Astrocyte of the cerebellum (primary cell): ENCODE data around the gene DDX1.
"Not testable (repeated sequence)": the region's sequence is repeated elsewhere in the genome, so short reads cannot be mapped to it uniquely, and the experiment has no call there.

Experiments
- DNase-seq: peaks from one replicate; pipeline ENCODE4 v3.0.0-alpha.2; 2011; ENCODE audit warnings: low read depth
- H3K4me3 ChIP-seq: 2 replicates; pipeline ENCODE4 v1.5.1; 2011; ENCODE audit warnings: mild to moderate bottlenecking, low read depth, low read length, moderate library complexity
- CTCF ChIP-seq: IDR thresholded peaks from 2 replicates; pipeline ENCODE4 v1.5.1; 2012; ENCODE audit warnings: low read length, low read depth, moderate library complexity, mild to moderate bottlenecking; ENCODE audit errors: missing control alignments
- in situ Hi-C: cut with HindIII; loops from 2 replicates; pipeline ENCODE4 v1.10.0; 2017; ENCODE audit warnings: low sequenced_read_pairs

The DDX1 gene

GRCh38 chr2:15675456-15676195 is 84.0 kb downstream of the DDX1 start:
- in situ Hi-C loops = no loop called here
- DNase-seq = no peak

DNA sequence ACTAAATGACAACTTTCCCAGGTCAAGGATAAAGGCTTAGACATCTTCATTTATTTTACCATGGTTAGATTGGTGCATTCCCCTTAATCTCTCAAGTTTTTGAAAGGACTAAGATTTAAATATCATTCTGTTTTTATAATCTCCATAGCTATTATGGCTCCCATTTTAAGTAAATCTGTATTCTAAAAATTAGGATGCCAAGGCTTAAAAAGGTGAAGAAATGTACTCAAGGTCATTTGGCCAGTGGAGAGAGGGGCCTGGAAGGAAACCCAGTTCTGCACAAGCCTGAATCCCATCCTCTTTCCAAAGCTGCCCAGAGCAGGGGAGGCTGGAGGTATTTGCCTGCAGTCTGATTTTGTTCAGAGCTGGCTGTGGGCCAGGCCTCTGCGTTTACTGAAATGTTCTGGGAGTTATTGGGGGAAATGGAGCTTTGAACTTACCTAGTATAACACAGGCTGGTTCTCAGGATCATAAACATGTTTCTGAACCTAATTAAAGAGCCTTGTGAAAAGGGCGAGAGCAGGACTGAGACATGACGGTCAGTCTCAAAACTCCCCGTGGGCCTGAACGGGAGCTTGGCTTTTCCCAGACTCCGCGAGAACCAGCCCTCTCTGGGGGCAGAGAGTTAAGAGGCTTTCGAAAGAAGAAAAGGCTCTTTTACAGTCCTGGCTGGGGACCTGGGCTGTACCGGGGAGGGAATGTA is 85.6 kb downstream of the DDX1 start:
- DNase-seq = no peak
- TF ChIP-seq CTCF = no peak
- in situ Hi-C loops = no loop called here
- H3K4me3 ChIP-seq = no peak overlapping the region

More at GRCh38 chr2:15675456-15676195, 84.0 kb downstream of the DDX1 start:
- H3K4me3 ChIP-seq = no peak overlapping the region
- TF ChIP-seq CTCF = no peak

DNA sequence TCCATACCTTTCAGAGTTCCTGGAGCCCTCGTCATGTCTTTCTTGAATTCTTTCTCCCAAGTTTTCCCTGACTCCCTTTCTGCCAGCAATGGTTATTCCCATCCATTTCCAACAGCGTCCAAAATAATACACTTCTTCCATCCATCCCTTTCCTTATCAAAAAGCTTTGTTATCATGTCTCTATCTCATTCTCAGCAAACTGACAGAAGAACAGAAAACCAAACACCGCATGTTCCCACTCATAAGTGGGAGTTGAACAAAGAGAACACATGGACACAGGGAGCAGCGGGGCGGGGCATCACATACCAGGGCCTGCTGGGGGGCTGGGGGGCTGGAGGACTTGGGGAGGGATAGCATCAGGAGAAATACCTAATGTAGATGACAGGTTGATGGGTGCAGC is 86.7 kb downstream of the DDX1 start:
- no peak for DNase-seq
- TF ChIP-seq CTCF = no peak
- no peak overlapping the region for H3K4me3 ChIP-seq
- in situ Hi-C loops = no loop called here

DNA sequence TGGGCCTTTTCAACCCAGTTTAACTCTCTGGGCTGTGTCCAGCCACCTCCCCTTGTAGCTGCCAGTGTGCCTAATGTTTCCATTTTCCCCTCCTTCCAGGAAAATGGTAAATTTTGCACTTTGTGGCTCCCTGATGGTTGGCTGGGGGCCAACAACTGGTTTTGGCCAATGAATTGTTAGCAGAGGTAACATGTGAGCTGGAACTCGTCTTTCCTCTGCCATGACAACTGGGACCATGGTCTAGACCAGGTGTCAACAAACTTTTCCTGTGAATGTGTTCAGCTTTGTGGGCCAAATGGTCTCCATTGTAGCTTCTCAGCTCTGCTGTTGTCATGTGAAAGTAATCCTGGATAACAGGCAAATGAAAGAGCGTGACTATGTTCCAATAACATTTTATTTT is 87.2 kb downstream of the DDX1 start:
- in situ Hi-C loops = no loop called here
- TF ChIP-seq CTCF = no peak
- no peak for DNase-seq
- H3K4me3 ChIP-seq = no peak overlapping the region

GRCh38 chr2:15679386-15679924 is 87.8 kb downstream of the DDX1 start:
- TF ChIP-seq CTCF = no peak
- no peak for DNase-seq
- no peak overlapping the region for H3K4me3 ChIP-seq
- in situ Hi-C loops = no loop called here

DNA sequence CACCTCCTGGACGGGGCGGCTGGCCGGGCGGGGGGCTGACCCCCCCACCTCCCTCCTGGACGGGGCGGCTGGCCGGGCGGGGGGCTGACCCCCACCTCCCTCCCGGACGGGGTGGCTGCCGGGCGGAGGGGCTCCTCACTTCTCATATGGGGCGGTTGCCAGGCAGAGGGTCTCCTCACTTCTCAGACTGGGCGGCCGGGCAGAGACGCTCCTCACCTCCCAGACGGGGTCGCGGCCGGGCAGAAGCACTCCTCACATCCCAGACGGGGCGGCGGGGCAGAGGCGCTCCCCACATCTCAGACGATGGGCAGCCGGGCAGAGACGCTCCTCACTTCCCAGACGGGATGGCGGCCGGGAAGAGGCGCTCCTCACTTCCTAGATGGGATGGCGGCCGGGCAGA is 88.5 kb downstream of the DDX1 start:
- DNase-seq, H3K4me3 ChIP-seq, in situ Hi-C loops: not testable (repeated sequence)
